ENCODE results near the gene IQSEC1. TPM values are rescaled to one million over a fixed set of nuclear protein-coding genes. Genes with fewer than 3 reads are reported as not detected.

Gene IQSEC1
- total RNA-seq, 2 experiments from 2014 or later = 31.7 to 39.2 TPM

GRCh38 chr3:12990306-12990705, 82.9 kb downstream of the IQSEC1 start:
- no peak overlapping the region for H3K27ac Mint-ChIP-seq
- H3K27me3 Mint-ChIP-seq = no peaks in the 10 kb centered on the region
- no peak for TF ChIP-seq CTCF (IDR thresholded peaks at IDR 0.05)
- no peak for DNase-seq
- intact Hi-C loops (cut with micrococcal nuclease) = no loop called here
- no peaks in the 10 kb centered on the region for H3K9me3 Mint-ChIP-seq
- H3K36me3 Mint-ChIP-seq (ENCODE audit: low read depth) = no peaks in the 10 kb centered on the region
- H3K4me3 Mint-ChIP-seq = no peak overlapping the region
- ChIA-PET CTCF (interaction anchor here (0.9 to 2.5 kb wide), 5 partner anchors 8 to 113 kb away, joined by 3 to 7 read pairs (median 4); no protein-coding TSS in a partner anchor), POLR2A (interaction anchor here (1.0 kb wide), 1 partner anchor 14 kb away, joined by 5 read pairs; no protein-coding TSS in a partner anchor)
- no peak for ATAC-seq
- peaks cover 24% of the 10 kb centered on the region for H3K4me1 Mint-ChIP-seq (ENCODE audit: low read depth)

DNA sequence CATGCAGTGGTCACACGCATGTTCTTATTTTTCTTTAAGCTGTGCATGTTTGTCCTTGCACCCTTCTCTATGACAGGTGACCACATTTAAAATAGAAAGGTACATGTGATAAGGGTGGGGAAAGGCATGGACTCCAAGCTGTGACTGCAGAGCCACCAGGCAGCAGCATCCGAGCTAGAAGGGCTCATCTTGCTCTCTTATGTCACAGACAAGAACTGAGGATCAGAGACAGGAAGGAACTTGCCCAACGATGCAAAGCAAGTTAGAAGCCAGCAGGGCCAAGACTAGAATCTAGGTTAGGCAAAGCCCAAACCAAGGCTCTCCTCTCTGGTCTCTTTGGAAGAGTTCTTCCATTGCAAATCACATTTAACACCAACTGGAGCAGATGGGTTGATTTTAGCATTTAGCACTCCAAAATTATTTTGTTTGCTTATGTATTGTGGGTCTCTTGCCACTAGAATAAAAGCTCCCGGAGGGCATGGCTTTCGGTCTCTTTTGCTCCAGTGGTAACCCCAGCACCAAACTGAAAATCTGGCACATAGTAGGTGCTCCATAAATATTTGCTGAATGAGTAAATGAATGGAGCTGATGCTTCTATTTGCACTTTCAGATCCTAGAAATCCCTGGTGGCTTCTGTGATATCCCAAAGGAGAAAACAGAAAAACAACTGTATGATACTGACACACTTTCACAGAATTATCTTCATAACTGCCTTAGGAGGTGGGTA, 84.3 kb downstream of the IQSEC1 start:
- TF ChIP-seq CTCF (IDR thresholded peaks at IDR 0.05) = no peak
- intact Hi-C loops (cut with micrococcal nuclease) = loop anchor here (10.0 kb wide), 1 partner anchor 84 kb away; no protein-coding TSS in a partner anchor
- ChIA-PET CTCF (interaction anchor here (0.6 to 2.5 kb wide), 9 partner anchors 9 to 112 kb away, joined by 3 to 7 read pairs (median 4); no protein-coding TSS in a partner anchor), POLR2A (interaction anchor here (0.8 kb wide), 1 partner anchor 8 kb away, joined by 3 read pairs; no protein-coding TSS in a partner anchor)
- H3K36me3 Mint-ChIP-seq (ENCODE audit: low read depth) = no peaks in the 10 kb centered on the region
- H3K4me1 Mint-ChIP-seq (ENCODE audit: low read depth) = peaks cover 25% of the 10 kb centered on the region
- H3K27ac Mint-ChIP-seq = no peak overlapping the region
- DNase-seq = no peak
- ATAC-seq = no peak
- H3K4me3 Mint-ChIP-seq = no peak overlapping the region
- no peaks in the 10 kb centered on the region for H3K27me3 Mint-ChIP-seq
- no peaks in the 10 kb centered on the region for H3K9me3 Mint-ChIP-seq

GRCh38 chr3:12987602-12988001, 85.6 kb downstream of the IQSEC1 start:
- DNase-seq (no peak), ATAC-seq (no peak)
- POLR2A ChIA-PET = no interaction called here
- H3K4me3 Mint-ChIP-seq = no peak overlapping the region
- no peak overlapping the region for H3K27ac Mint-ChIP-seq
- intact Hi-C loops (cut with micrococcal nuclease) = loop anchor here (10.0 kb wide), 1 partner anchor 83 kb away; no protein-coding TSS in a partner anchor
- H3K9me3 Mint-ChIP-seq = no peaks in the 10 kb centered on the region
- no peaks in the 10 kb centered on the region for H3K36me3 Mint-ChIP-seq (ENCODE audit: low read depth)
- H3K4me1 Mint-ChIP-seq (ENCODE audit: low read depth) = peaks cover 33% of the 10 kb centered on the region
- CTCF ChIA-PET = interaction anchor here (1.4 kb wide), 2 partner anchors 96 to 120 kb away, joined by 4 to 6 read pairs; no protein-coding TSS in a partner anchor
- no peak for TF ChIP-seq CTCF (IDR thresholded peaks at IDR 0.05)
- H3K27me3 Mint-ChIP-seq = no peaks in the 10 kb centered on the region

DNA sequence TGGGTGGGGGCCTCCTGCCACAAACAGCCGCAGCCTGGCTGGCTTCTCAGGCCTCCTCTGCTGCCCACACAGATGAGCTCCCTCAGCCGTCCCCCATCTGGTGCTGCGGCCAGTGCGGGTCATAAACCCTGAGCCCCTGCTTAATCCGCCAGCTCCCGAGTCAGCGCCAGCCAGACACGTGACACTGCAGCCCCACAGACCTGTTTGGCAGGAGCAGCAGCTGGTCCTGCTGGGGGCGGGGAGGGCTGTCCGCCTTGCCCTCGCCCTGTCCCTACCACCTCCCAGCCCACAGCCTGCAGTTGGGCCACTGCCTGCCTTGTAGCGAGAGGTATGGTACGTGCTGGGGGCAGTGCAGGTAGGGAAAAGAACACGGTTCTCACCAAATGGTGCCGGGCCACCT, 86.2 kb downstream of the IQSEC1 start:
- DNase-seq = no peak
- Mint-ChIP-seq H3K4me3 (no peak overlapping the region), H3K27ac (no peak overlapping the region), H3K36me3 (ENCODE audit: low read depth) (no peaks in the 10 kb centered on the region), H3K4me1 (ENCODE audit: low read depth) (peaks cover 34% of the 10 kb centered on the region), H3K9me3 (no peaks in the 10 kb centered on the region), H3K27me3 (no peaks in the 10 kb centered on the region)
- TF ChIP-seq CTCF (IDR thresholded peaks at IDR 0.05) = no peak
- no peak for ATAC-seq
- CTCF ChIA-PET = interaction anchor here (1.4 to 1.6 kb wide), 2 partner anchors 105 to 119 kb away, joined by 4 read pairs; no protein-coding TSS in a partner anchor
- POLR2A ChIA-PET = no interaction called here
- intact Hi-C loops (cut with micrococcal nuclease) = loop anchor here (10.0 kb wide), 1 partner anchor 82 kb away; no protein-coding TSS in a partner anchor

DNA sequence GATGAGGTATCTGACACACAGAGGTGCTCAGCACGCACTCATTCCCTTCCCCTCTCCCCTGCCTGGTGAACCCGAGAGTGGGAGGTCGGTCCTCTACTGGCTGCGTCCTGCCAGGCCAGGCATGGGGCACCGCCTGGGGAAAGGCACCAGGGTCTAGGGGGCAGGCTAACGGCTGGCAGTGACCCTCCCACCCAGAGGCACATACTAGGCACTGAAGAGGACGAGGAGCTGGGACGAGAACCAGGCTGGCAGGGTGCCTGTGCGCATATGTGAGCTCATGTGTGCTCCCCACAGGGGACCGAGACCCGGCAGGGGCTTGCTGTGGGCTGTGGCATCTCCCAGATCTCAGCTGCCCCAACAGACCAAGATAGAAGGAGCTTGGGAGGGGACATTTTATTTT, 86.7 kb downstream of the IQSEC1 start:
- no peak overlapping the region for H3K27ac Mint-ChIP-seq
- ATAC-seq (no peak), DNase-seq (no peak)
- ChIA-PET CTCF (interaction anchor here (1.0 to 6.6 kb wide), 4 partner anchors 8 to 118 kb away, joined by 4 to 66 read pairs (median 4); no protein-coding TSS in a partner anchor), POLR2A (no interaction called here)
- H3K9me3 Mint-ChIP-seq = no peaks in the 10 kb centered on the region
- TF ChIP-seq CTCF (IDR thresholded peaks at IDR 0.05) = no peak
- intact Hi-C loops (cut with micrococcal nuclease) = loop anchor here (10.0 kb wide), 1 partner anchor 82 kb away; no protein-coding TSS in a partner anchor
- no peaks in the 10 kb centered on the region for H3K27me3 Mint-ChIP-seq
- H3K36me3 Mint-ChIP-seq (ENCODE audit: low read depth) = no peaks in the 10 kb centered on the region
- H3K4me1 Mint-ChIP-seq (ENCODE audit: low read depth) = peaks cover 36% of the 10 kb centered on the region
- H3K4me3 Mint-ChIP-seq = no peak overlapping the region
